ENCODE measurements around the gene SBF1. TPM values are rescaled to one million over a fixed set of nuclear protein-coding genes. Genes with fewer than 3 reads are reported as not detected.

The SBF1 gene
- total RNA-seq, 2 experiments from 2014 or later = 220 to 227 TPM

- H3K27ac Mint-ChIP-seq = no peak overlapping the region
- ChIA-PET POLR2A (interaction anchor here (1.5 kb wide), 1 partner anchor 25 kb away, joined by 4 read pairs; no protein-coding TSS in a partner anchor), CTCF (interaction anchor here (1.3 kb wide), 1 partner anchor 23 kb away, joined by 4 read pairs; the partner anchor contains the start of gene SCO2)
- no peaks in the 10 kb centered on the region for H3K9me3 ChIP-seq (ENCODE audit: control insufficient read depth in 1 of 2, insufficient read depth in 1 of 2, low read length in 2 of 2)
- H3K4me1 Mint-ChIP-seq (ENCODE audit: low read depth) = peaks cover 14% of the 10 kb centered on the region
- H3K27me3 ChIP-seq (ENCODE audit: control insufficient read depth in 1 of 2, insufficient read depth in 2 of 2, low read length in 2 of 2) = no peaks in the 10 kb centered on the region
- H3K9me3 Mint-ChIP-seq = no peaks in the 10 kb centered on the region
- DNase-seq = peak in 1 of 14 experiments; percentile 26
- H3K36me3 Mint-ChIP-seq (ENCODE audit: low read depth) = peaks cover 11% of the 10 kb centered on the region
- no peak overlapping the region for H3K4me3 Mint-ChIP-seq
- no peaks in the 10 kb centered on the region for H3K27me3 Mint-ChIP-seq
- H3K4me1 ChIP-seq (ENCODE audit: insufficient read depth, low read length) = peaks cover 32% of the 10 kb centered on the region
- no peak overlapping the region for H3K4me3 ChIP-seq (ENCODE audit: low read length)
- ATAC-seq (ENCODE audit: poor library complexity) = no peak
- intact Hi-C loops (cut with DNase I, micrococcal nuclease) = loop anchor here in 1 of 2 experiments (10.0 kb wide), 1 partner anchor 158 kb away; the partner anchor contains the start of gene PPP6R2
- H3K36me3 ChIP-seq (ENCODE audit: insufficient read depth, low read length) = peaks cover 37% of the 10 kb centered on the region
- TF ChIP-seq CTCF (IDR thresholded peaks at IDR 0.05) = no peak
- no peak overlapping the region for H3K27ac ChIP-seq (ENCODE audit: low read depth in 1 of 2, low read length in 2 of 2)
Measured at GRCh38 chr22:50502628-50503474, 28.0 kb upstream of the SBF1 start.

GRCh38 chr22:50502096-50502495, 27.3 kb upstream of the SBF1 start:
- Mint-ChIP-seq H3K4me3 (peak overlapping the region; percentile 30), H3K4me1 (ENCODE audit: low read depth) (peaks cover 10% of the 10 kb centered on the region), H3K27ac (no peak overlapping the region), H3K36me3 (ENCODE audit: low read depth) (peaks cover 6% of the 10 kb centered on the region), H3K9me3 (no peaks in the 10 kb centered on the region), H3K27me3 (no peaks in the 10 kb centered on the region)
- Histone ChIP-seq H3K27me3 (ENCODE audit: control insufficient read depth in 1 of 2, insufficient read depth in 2 of 2, low read length in 2 of 2) (no peaks in the 10 kb centered on the region), H3K4me3 (ENCODE audit: low read length) (no peak overlapping the region), H3K27ac (ENCODE audit: low read depth in 1 of 2, low read length in 2 of 2) (no peak overlapping the region), H3K9me3 (ENCODE audit: control insufficient read depth in 1 of 2, insufficient read depth in 1 of 2, low read length in 2 of 2) (no peaks in the 10 kb centered on the region), H3K4me1 (ENCODE audit: insufficient read depth, low read length) (peaks cover 30% of the 10 kb centered on the region), H3K36me3 (ENCODE audit: insufficient read depth, low read length) (peaks cover 37% of the 10 kb centered on the region)
- ATAC-seq (ENCODE audit: poor library complexity) (no peak), DNase-seq (peak in 1 of 14 experiments; percentile 20)
- ChIA-PET CTCF (no interaction called here), POLR2A (no interaction called here)
- TF ChIP-seq CTCF (IDR thresholded peaks at IDR 0.05) = no peak
- intact Hi-C loops (cut with DNase I, micrococcal nuclease) = loop anchor here in 1 of 2 experiments (10.0 kb wide), 1 partner anchor 157 kb away; the partner anchor contains the start of gene PPP6R2

GRCh38 chr22:50500452-50500851, 25.6 kb upstream of the SBF1 start:
- CTCF ChIA-PET = interaction anchor here (0.6 to 0.9 kb wide), 2 partner anchors 62 to 120 kb away, joined by 4 to 7 read pairs; no protein-coding TSS in a partner anchor
- H3K27ac ChIP-seq (ENCODE audit: low read depth in 1 of 2, low read length in 2 of 2) = no peak overlapping the region

More at GRCh38 chr22:50500452-50500851, 25.6 kb upstream of the SBF1 start:
- Histone ChIP-seq H3K4me3 (ENCODE audit: low read length) (no peak overlapping the region), H3K9me3 (ENCODE audit: control insufficient read depth in 1 of 2, insufficient read depth in 1 of 2, low read length in 2 of 2) (no peaks in the 10 kb centered on the region), H3K36me3 (ENCODE audit: insufficient read depth, low read length) (peaks cover 29% of the 10 kb centered on the region), H3K27me3 (ENCODE audit: control insufficient read depth in 1 of 2, insufficient read depth in 2 of 2, low read length in 2 of 2) (no peaks in the 10 kb centered on the region), H3K4me1 (ENCODE audit: insufficient read depth, low read length) (peaks cover 14% of the 10 kb centered on the region)
- Mint-ChIP-seq H3K36me3 (ENCODE audit: low read depth) (peaks cover 4% of the 10 kb centered on the region), H3K4me1 (ENCODE audit: low read depth) (peaks cover 9% of the 10 kb centered on the region), H3K27ac (no peak overlapping the region), H3K9me3 (no peaks in the 10 kb centered on the region), H3K27me3 (no peaks in the 10 kb centered on the region), H3K4me3 (no peak overlapping the region)
- intact Hi-C loops (cut with DNase I, micrococcal nuclease) = loop anchor here in 1 of 2 experiments (10.0 kb wide), 1 partner anchor 156 kb away; the partner anchor contains the start of gene PPP6R2
- no peak for DNase-seq
- ATAC-seq (ENCODE audit: poor library complexity) = no peak
- TF ChIP-seq CTCF (IDR thresholded peaks at IDR 0.05) = no peak
- POLR2A ChIA-PET = interaction anchor here (1.3 to 2.5 kb wide), 2 partner anchors 25 to 31 kb away, joined by 5 to 9 read pairs; partner anchors contain the start of gene SCO2
